ENCODE measurements around the gene CFHR3. TPM values are rescaled to one million over a fixed set of nuclear protein-coding genes. Genes with fewer than 3 reads are reported as not detected.
A peak's percentile ranks its signal among the peaks of the same experiment; 100 is the strongest.
"Not testable (repeated sequence)": the region's sequence is repeated elsewhere in the genome, so short reads cannot be mapped to it uniquely, and the experiment has no call there.

Gene CFHR3
- not detected for total RNA-seq
- long read RNA-seq, result 0 reads

- ATAC-seq (no peak), DNase-seq (no peak)
- intact Hi-C loops (cut with micrococcal nuclease), result no loop called here
Measured at GRCh38 chr1:196774603-196775002, at the start of gene CFHR3. CFHR3 (plus strand) TSS chr1:196774840; CDS start chr1:196774887, 47 bp downstream.

DNA sequence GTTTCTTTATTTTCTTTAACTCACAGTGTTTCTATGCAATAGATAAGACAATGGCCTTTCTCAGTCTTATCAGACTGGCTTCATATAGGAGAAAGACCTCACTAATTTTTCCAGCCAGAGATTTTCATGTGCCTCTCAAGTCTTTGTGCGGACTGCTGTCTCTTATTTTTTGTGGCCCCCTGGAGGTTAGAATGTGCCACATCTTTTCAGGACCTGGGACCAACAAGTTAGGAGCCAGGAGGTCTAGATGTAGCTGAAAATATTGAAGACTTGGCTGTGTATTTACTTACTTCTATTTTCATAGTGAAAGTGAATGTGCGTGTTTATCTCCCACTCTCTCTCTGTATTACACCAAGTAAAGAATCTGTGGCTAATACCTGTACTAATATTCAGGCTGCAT is 42.1 kb upstream of the CFHR3 start:
- intact Hi-C loops (cut with micrococcal nuclease), result no loop called here
- DNase-seq (no peak), ATAC-seq (no peak)

GRCh38 chr1:196733091-196733970 is 41.3 kb upstream of the CFHR3 start:
- ATAC-seq, result no peak
- no peak for DNase-seq
- intact Hi-C loops (cut with micrococcal nuclease), result no loop called here

DNA sequence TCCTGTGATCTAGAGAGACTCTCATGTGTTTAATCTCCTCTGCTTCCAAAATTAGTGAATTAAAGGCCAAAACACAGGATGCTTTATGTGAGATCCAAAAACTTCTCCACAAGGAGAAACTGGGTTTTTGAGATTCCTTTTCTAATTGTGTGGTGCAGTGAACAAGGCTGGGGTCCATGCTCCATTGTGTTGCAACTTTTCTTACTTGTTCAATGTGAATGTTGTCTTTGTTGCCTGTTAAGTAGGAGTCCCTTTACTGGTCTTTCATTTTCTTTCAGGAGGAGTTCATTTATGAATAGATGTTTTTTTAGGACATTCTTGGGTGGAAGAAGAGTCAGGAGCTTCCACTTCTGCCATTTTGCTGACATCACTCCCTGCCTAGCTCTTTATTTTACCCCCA is 40.6 kb upstream of the CFHR3 start:
- no peak for ATAC-seq
- no peak for DNase-seq
- intact Hi-C loops (cut with micrococcal nuclease), result no loop called here

DNA sequence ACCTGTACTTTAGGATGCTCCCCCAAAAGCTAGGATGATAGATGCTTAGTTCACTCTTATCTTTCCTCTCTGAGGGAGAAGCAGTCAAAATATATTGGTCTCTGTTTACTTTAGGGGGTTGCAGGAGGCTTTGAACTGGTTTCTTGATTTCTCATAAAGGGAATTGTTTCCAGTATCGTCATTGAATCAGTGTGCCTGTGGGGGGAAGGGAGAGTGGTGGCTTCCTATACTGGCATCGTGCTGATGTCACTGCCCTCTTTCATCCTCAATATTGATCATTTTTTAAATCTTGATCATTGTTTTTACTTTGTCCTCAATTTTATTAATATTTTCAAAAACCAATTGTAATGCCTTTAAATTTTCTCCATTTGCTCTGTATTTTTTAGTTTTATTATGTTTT is 40.2 kb upstream of the CFHR3 start:
- intact Hi-C loops (cut with micrococcal nuclease), result no loop called here
- no peak for ATAC-seq

DNA sequence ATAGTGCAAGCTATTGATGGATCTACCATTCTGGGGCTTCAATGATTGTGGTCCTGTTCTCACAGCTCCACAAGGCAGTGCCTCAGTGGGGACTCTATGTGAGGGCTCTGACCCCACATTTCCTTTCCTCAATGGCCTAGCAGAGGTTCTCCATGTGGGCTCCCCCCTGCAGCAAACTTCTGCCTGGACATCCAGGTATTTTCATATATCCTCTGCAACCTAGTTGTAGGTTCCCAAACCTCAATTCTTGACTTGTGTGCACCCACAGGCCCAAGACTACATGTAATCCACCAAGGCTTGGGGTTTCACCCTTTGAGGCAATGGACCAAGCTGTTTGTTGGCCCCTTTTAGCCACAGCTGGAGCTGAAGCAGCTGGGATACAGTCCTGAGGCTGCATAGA is 35.9 kb upstream of the CFHR3 start:
- DNase-seq (no peak), ATAC-seq (no peak)
- intact Hi-C loops (cut with micrococcal nuclease), result no loop called here

More for the DNA sequence above, 40.2 kb upstream of the CFHR3 start:
- no peak for DNase-seq

GRCh38 chr1:196743244-196743643 is 31.4 kb upstream of the CFHR3 start:
- intact Hi-C loops (cut with micrococcal nuclease); DNase-seq; ATAC-seq: not testable (repeated sequence)

DNA sequence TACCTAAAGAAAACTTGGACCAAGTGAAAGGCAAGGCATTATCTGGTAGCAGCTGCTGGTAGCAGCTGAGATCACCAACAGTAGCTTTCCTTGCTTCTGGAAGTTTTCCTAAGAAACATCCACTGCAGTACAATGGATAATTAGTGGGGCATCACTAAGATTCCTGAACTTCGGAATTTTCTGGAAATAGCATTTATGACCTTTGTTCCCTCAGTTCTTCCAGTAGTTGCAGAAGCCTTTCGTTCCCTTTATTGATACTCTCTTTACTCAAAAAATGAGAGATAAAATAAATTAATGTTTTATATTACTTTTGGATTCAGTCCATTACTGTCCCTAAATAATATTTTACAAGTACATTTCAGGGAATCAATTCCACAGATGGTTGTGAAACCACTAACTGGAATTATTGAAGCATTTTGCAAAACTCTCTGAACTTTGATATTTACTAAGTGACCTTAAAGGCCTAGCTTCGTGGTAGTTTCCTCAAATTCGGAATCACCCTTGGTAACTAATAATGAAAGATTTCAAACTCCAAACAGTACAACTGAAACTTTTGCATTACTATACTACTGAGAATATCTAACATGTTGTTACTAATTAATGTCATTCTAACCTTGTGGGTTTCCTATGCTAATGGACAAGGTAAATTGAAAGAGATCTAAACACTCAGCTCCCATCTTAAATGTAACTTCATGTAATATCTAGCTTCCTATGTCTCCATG is 9.5 kb upstream of the CFHR3 start:
- DNase-seq; intact Hi-C loops (cut with micrococcal nuclease); ATAC-seq: not testable (repeated sequence)

DNA sequence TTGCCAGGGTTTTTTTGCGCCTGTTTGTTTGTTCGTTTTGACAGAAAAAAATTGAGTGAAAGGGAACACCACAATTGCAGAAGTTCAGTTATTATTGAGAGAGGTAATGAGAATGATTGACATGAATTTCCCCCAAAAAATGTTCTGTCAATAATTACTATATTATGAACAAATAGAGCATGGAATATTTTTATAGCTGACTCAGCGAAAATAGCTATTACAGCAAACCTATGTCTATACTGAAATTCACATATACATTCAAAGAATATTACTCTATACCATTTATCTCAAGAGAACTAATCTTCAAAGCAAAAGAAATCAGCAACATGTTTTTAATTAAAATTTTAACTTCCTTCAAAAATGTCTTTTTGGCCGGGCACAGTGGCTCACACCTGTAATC is 4.8 kb upstream of the CFHR3 start:
- intact Hi-C loops (cut with micrococcal nuclease); DNase-seq; ATAC-seq: not testable (repeated sequence)

GRCh38 chr1:196773713-196774112 is 927 bp upstream of the CFHR3 start:
- intact Hi-C loops (cut with micrococcal nuclease), result no loop called here
- ATAC-seq (no peak), DNase-seq (no peak)

GRCh38 chr1:196774175-196774574 is 465 bp upstream of the CFHR3 start:
- no peak for ATAC-seq
- DNase-seq, result no peak
- intact Hi-C loops (cut with micrococcal nuclease), result no loop called here

- ATAC-seq, result no peak
- intact Hi-C loops (cut with micrococcal nuclease), result no loop called here
- peak; percentile 18 for DNase-seq
Measured at GRCh38 chr1:196777603-196778002, 3.0 kb downstream of the CFHR3 start.

- intact Hi-C loops (cut with micrococcal nuclease), result no loop called here
- ATAC-seq, result no peak
- DNase-seq, result no peak
Measured at GRCh38 chr1:196779093-196779492, 4.5 kb downstream of the CFHR3 start.

- ATAC-seq; intact Hi-C loops (cut with micrococcal nuclease): not testable (repeated sequence)
Measured at GRCh38 chr1:196791252-196791651, 16.6 kb downstream of the CFHR3 start.

DNA sequence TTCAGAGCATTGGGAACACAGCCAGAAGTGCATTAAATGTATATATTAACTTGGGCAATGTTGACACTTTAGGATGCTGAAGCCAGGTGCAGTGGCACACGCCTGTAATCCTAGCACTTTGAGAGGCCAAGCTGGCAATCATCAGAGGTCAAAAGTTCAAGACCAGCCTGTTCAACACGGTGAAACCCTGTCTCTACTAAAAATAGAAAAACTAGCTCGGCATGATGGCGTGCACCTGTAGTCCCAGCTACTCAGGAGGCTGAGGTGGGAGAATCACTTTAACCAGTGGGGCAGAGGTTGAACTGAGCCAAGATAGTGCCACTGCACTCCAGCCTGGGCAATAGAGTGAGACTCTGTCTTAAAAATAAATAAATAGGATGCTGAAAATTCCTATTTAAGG is 19.5 kb downstream of the CFHR3 start:
- DNase-seq; ATAC-seq; intact Hi-C loops (cut with micrococcal nuclease): not testable (repeated sequence)

More at GRCh38 chr1:196791252-196791651, 16.6 kb downstream of the CFHR3 start:
- DNase-seq, result not testable (repeated sequence)

DNA sequence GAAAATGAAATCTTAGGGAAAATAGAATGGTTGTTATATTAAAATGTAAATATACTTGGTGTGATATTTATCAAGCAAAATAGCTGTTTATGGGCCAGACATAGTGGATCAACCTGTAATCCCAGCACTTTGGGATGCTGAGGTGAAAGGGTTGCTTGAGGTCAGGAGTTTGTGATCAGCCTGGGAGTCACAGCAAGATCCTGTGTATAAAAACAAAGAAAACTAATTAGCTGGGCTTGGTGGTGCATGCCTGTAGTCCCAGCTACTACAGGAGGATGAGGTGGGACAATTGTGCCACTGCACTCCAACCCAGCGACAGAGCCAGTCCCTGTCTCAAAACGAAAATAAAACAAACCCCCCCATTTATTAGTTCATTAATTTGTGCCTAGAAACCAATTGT is 23.3 kb downstream of the CFHR3 start:
- ATAC-seq (no peak), DNase-seq (no peak)
- intact Hi-C loops (cut with micrococcal nuclease), result no loop called here

DNA sequence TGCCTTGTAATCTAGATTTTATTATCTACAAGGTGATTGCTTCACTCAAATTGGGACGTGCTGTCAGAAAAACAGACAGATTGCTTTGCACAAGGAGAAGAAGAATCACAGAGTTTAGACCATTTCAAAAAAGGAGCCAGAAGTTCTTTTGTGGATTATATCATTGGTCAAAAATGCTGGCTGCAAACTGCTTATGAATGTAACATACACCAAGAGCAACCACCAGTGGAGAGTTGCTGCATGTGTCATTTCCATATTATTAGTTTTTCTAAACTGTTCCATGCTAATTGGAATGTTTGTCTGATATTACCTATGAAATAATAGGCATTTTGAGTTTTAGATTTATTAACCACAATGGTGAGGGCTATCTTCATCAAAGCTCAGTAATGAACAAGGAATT is 27.3 kb downstream of the CFHR3 start:
- intact Hi-C loops (cut with micrococcal nuclease); DNase-seq; ATAC-seq: not testable (repeated sequence)

GRCh38 chr1:196808529-196809235 is 34.0 kb downstream of the CFHR3 start:
- no peak for DNase-seq
- no peak for ATAC-seq
- intact Hi-C loops (cut with micrococcal nuclease), result no loop called here

GRCh38 chr1:196817442-196817841 is 42.8 kb downstream of the CFHR3 start:
- ATAC-seq; intact Hi-C loops (cut with micrococcal nuclease); DNase-seq: not testable (repeated sequence)

Measured in left ventricle myocardium superior (tissue), 1 donor.